ENCODE measurements around the gene SSBP3. TPM values are rescaled to one million over a fixed set of nuclear protein-coding genes. Genes with fewer than 3 reads are reported as not detected.

The SSBP3 gene
- total RNA-seq, 4 donors from 2014 or later, result 26.4 to 49.5 (median 37.1) TPM

DNA sequence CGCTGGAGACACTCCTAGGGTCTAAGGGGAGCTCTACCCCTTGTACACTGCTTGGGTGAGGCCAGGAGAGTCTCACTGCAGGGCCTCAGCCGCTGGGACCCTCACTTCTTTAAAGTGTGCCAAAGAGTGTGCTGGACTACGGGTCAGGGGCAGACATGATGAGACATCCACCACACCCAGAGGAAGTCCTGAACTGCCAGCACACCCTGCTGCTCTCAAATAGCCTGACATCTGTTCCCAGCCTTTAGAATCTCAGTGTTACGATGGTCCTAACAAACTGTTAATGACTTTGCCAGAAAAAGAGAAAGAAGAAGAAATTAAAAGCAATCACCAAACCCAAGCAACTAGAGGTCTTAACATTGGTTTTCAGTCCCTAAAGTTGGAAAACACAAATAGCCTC is 157.2 kb downstream of the SSBP3 start:
- Histone ChIP-seq H3K27ac (peak overlapping the region; percentile 85), H3K36me3 (peaks cover 47% of the 10 kb centered on the region), H3K4me1 (peaks cover 25% of the 10 kb centered on the region), H3K9me3 (no peaks in the 10 kb centered on the region), H3K27me3 (no peaks in the 10 kb centered on the region), H3K4me3 (no peak overlapping the region)
- DNase-seq (ENCODE audit: low spot score in 2 of 2), result no peak
- TF ChIP-seq, protein P1, sequence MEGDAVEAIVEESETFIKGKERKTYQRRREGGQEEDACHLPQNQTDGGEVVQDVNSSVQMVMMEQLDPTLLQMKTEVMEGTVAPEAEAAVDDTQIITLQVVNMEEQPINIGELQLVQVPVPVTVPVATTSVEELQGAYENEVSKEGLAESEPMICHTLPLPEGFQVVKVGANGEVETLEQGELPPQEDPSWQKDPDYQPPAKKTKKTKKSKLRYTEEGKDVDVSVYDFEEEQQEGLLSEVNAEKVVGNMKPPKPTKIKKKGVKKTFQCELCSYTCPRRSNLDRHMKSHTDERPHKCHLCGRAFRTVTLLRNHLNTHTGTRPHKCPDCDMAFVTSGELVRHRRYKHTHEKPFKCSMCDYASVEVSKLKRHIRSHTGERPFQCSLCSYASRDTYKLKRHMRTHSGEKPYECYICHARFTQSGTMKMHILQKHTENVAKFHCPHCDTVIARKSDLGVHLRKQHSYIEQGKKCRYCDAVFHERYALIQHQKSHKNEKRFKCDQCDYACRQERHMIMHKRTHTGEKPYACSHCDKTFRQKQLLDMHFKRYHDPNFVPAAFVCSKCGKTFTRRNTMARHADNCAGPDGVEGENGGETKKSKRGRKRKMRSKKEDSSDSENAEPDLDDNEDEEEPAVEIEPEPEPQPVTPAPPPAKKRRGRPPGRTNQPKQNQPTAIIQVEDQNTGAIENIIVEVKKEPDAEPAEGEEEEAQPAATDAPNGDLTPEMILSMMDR (IDR thresholded peaks at IDR 0.05), result no peak
- no peak for TF ChIP-seq POLR2A (IDR thresholded peaks at IDR 0.05)
- TF ChIP-seq EP300 (IDR thresholded peaks at IDR 0.05), result no peak
- no peak for TF ChIP-seq POLR2AphosphoS5 (IDR thresholded peaks at IDR 0.05)
- 63% methylated on average over 4 of the region's 4 CpGs for WGBS

DNA sequence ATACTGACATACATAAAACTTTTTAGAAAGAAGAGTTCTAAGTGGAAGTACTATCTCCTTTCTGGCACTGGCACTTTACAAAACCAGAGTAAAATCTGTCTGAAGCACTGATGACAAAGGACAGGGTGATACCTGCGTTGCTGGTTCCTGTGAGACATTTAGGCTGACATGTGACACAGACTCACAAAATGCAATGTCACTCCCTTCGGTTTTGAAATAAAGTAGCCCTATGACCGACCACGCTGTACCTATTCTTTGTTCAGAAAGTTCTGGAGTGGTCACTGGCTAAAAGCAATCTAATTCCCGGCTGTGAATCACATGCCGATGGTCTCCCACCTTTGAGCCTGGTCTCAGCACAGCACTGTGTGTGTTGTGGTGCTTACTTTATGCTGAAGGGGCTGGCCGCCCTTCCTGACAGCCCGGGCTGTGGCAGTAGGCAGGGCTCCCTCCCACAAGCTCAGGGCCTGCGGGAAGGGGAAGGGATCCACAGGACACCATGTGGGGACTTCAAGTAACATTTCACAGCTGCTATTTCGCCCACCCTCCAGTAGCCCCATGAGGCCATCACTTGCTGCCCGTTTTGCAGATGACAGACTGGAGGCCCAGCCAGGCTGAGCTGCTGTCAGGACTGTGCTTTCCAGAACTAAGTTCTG is 158.2 kb downstream of the SSBP3 start:
- 90% methylated on average over 5 of the region's 11 CpGs for WGBS
- TF ChIP-seq POLR2A (IDR thresholded peaks at IDR 0.05) (no peak), POLR2AphosphoS5 (IDR thresholded peaks at IDR 0.05) (no peak), EP300 (IDR thresholded peaks at IDR 0.05) (no peak)
- TF ChIP-seq, protein P1 (IDR thresholded peaks at IDR 0.05), result no peak
- H3K4me3 ChIP-seq, result no peak overlapping the region
- DNase-seq (ENCODE audit: low spot score in 2 of 2), result no peak
- no peaks in the 10 kb centered on the region for H3K9me3 ChIP-seq
- H3K36me3 ChIP-seq, result peaks cover 48% of the 10 kb centered on the region
- H3K4me1 ChIP-seq, result peaks cover 16% of the 10 kb centered on the region
- H3K27me3 ChIP-seq, result no peaks in the 10 kb centered on the region
- H3K27ac ChIP-seq, result no peak overlapping the region

GRCh38 chr1:54246116-54246721 is 160.0 kb downstream of the SSBP3 start:
- no peak overlapping the region for H3K4me3 ChIP-seq
- H3K9me3 ChIP-seq, result no peaks in the 10 kb centered on the region
- no peak for DNase-seq (ENCODE audit: low spot score in 2 of 2)
- H3K36me3 ChIP-seq, result peaks cover 55% of the 10 kb centered on the region
- peaks cover 15% of the 10 kb centered on the region for H3K4me1 ChIP-seq
- H3K27ac ChIP-seq, result no peak overlapping the region
- H3K27me3 ChIP-seq, result no peaks in the 10 kb centered on the region
- TF ChIP-seq EP300 (IDR thresholded peaks at IDR 0.05) (no peak), POLR2A (IDR thresholded peaks at IDR 0.05) (no peak), POLR2AphosphoS5 (IDR thresholded peaks at IDR 0.05) (no peak)
- TF ChIP-seq, protein P1 (IDR thresholded peaks at IDR 0.05), result no peak
- WGBS, result 89% methylated on average over 10 of the region's 10 CpGs

DNA sequence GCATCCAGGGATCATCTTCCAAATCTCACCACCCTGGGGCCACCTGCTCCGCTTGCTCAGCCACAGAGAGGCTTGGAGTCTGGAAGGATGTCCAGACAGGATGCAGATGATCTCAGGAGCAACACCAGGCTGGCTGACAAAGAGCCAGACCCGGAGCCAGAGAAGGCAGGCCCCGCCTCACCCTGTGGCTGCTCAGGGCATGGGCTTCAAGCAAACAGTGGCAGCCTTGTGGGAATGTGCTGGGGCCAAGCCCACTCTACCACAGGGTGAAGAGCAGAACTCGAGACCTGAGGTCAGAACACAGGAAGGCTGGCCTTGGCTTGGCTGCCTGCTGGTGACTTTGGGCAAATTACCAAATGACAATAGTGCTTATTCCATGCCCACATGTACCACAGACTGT is 160.7 kb downstream of the SSBP3 start:
- TF ChIP-seq POLR2AphosphoS5 (IDR thresholded peaks at IDR 0.05) (no peak), EP300 (IDR thresholded peaks at IDR 0.05) (no peak), POLR2A (IDR thresholded peaks at IDR 0.05) (no peak)
- TF ChIP-seq, protein P1 (IDR thresholded peaks at IDR 0.05), result no peak
- H3K27ac ChIP-seq, result no peak overlapping the region
- no peaks in the 10 kb centered on the region for H3K27me3 ChIP-seq

GRCh38 chr1:54244655-54245054 is 161.5 kb downstream of the SSBP3 start:
- no peak for TF ChIP-seq POLR2A (IDR thresholded peaks at IDR 0.05)
- no peak for TF ChIP-seq EP300 (IDR thresholded peaks at IDR 0.05)
- TF ChIP-seq POLR2AphosphoS5 (IDR thresholded peaks at IDR 0.05), result no peak
- TF ChIP-seq, protein P1 (IDR thresholded peaks at IDR 0.05), result no peak
- peaks cover 57% of the 10 kb centered on the region for H3K36me3 ChIP-seq
- H3K27ac ChIP-seq, result no peak overlapping the region
- 92% methylated on average over 7 of the region's 7 CpGs for WGBS
- H3K27me3 ChIP-seq, result no peaks in the 10 kb centered on the region
- peaks cover 7% of the 10 kb centered on the region for H3K4me1 ChIP-seq
- H3K4me3 ChIP-seq, result no peak overlapping the region
- DNase-seq (ENCODE audit: low spot score in 2 of 2), result no peak
- H3K9me3 ChIP-seq, result no peaks in the 10 kb centered on the region

More for the DNA sequence above, 160.7 kb downstream of the SSBP3 start:
- Histone ChIP-seq H3K9me3 (no peaks in the 10 kb centered on the region), H3K36me3 (peaks cover 55% of the 10 kb centered on the region), H3K4me3 (no peak overlapping the region), H3K4me1 (peaks cover 9% of the 10 kb centered on the region)
- no peak for DNase-seq (ENCODE audit: low spot score in 2 of 2)
- no CpG with 5 or more reads among the region's 4 CpGs for WGBS

Measured in suprapubic skin (tissue), 4 donors.